ENCODE measurements around the gene HUS1.
"Not testable (repeated sequence)": the region's sequence is repeated elsewhere in the genome, so short reads cannot be mapped to it uniquely, and the experiment has no call there.

HUS1 gene

GRCh38 chr7:47916514-47916913, 62.9 kb downstream of the HUS1 start:
- FAIRE-seq: not testable (repeated sequence)

- peak; percentile 71 for FAIRE-seq
Measured at GRCh38 chr7:47915616-47915976, 63.8 kb downstream of the HUS1 start.

GRCh38 chr7:47914717-47915615, 64.4 kb downstream of the HUS1 start:
- no peak for FAIRE-seq

Measured in G401.6 (cell line).